Tongue (tissue), 2 donors: Measurements from ENCODE around the gene LSR. TPM values are rescaled to one million over a fixed set of nuclear protein-coding genes. Genes with fewer than 3 reads are reported as not detected.
A peak's percentile ranks its signal among the peaks of the same experiment; 100 is the strongest.

Experiments
- DNase-seq: peaks from one replicate; pipeline ENCODE4 v3.0.0-alpha.2; 2015
- total RNA-seq: library from RNA; depleted of rRNA; stranded (reverse); fragments of >200 nt; gene quantifications from one replicate; pipeline ENCODE4 v1.2.3, GENCODE V29; 2014

Gene LSR
- total RNA-seq, 1 donor from 2014 or later, result 26.5 TPM

GRCh38 chr19:35247526-35248309, 1.1 kb upstream of the LSR start:
- DNase-seq, result peak; percentile 50

GRCh38 chr19:35249146-35249847, 495 bp downstream of the LSR start:
- no peak for DNase-seq

DNA sequence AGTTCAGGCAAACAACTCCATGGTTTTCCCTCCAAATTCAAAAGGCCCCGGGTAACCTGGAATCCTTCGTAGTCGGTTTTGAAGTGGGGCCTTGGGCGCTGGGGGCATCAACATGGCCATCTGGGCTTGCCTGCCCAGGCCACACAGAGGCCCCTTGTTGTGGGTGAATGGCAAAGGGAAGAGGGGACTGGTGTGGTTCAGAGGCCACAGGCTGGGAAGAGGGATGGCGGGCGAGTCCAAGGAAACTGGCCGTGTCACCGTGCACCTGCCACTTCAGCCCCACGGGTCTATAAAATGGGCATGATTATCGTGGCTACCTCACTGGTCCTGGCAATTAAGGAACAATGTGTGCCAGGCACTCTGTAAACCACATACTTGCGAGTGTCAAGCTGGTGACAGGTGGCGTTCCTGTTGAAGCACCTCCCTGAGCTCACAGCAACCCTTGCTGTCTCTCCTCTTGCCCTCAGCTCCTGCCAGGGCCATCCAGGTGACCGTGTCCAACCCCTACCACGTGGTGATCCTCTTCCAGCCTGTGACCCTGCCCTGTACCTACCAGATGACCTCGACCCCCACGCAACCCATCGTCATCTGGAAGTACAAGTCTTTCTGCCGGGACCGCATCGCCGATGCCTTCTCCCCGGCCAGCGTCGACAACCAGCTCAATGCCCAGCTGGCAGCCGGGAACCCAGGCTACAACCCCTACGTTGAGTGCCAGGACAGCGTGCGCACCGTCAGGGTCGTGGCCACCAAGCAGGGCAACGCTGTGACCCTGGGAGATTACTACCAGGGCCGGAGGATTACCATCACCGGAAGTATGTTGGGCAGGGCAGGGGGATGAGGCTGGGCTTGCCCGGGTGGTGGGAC, 1.3 kb downstream of the LSR start:
- no peak for DNase-seq

- DNase-seq, result no peak
Observed at GRCh38 chr19:35251456-35251855, 2.7 kb downstream of the LSR start.

DNA sequence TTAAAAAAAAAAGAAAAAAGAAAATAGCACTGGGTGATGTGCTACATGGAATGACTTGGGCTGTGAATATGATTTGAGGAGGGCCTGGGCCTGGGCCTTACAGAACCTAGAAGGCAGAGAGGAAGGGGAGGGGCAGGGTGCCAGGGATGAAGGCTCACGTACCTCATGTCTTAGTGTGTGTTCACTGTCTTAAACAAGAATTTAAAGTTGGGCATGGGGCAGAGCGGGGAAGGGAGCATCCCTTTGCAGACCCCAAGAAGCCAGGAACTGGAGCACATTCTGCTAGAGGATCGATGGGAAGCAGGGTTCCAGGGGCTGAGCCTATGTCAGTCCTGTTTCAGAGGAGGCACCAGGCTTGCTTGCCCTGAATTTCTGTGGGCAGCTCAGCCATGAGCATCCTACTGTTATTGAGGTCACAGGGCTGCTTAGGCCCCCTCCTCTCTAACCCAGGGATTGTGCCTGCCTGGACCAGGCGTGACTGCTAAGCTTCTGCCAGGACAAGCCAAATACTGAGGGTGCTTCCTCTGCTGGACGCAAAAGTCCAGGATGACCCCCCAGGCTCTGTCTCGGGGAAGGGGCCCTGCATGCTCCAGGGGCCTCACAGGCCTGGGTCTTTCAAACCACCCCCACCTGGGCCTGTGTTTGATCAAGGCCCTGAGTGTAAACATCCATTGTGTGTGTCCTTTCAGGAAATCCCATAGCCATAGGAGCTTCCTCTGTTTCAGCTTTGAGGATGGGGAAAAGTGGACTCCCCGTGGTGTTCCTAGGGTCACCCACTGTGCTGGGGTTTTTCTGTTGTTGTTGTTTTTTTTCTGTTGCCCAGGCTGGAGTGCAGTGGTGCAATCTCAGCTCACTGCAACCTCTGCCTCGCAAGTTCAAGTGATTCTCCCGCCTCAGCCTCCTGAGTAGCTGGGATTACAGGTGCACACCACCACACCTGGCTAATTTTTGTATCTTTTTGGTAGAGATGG, 4.8 kb downstream of the LSR start:
- DNase-seq, result no peak

- DNase-seq, result no peak
Observed at GRCh38 chr19:35254341-35255297, 5.8 kb downstream of the LSR start.

- DNase-seq, result no peak
Observed at GRCh38 chr19:35256566-35256965, 7.8 kb downstream of the LSR start.

DNA sequence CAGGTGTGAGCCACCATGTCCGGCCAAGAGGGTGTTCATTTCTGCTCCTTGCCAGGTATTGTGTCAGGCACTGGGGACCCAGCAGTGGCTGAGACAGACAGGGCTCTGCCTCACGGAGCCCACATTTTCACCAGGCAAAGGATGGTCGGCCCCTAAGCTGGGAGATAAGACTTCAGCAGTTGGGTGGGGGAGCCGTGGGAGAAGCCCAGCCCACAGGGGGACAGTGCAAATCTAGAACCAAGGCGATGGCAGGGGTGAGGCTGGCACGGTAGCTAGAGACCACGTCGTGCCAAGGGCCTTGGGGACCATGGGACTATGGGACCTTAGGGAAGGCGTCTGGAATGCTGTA, 8.3 kb downstream of the LSR start:
- no peak for DNase-seq

DNA sequence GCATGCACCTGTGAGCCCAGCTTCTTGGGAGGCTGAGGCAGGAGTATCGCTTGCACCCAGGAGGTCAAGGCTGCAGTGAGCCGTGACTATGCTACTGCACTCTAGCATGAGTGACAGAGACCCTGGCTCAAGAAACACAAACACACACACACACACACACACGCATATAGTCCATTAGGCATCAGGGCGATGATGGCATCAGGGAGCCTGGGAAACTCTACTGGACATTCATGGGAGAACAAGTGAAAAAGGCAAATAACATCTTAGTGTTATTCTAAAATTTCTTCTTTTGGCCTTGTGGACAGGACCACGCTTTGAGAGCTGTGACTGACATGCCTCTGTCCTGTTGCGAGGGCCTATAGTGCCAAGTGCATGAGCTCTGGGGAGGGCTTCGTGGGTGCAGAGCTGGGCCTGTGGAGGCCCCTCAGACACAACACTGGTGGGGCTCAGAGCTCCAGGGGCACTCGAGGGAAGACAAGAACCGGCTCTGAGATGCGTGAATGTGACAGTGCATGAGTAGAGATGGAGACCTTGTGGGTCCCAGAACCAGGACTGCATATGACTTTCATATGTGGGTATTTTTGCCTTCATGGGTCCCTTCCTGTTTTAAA, 12.0 kb downstream of the LSR start:
- no peak for DNase-seq

GRCh38 chr19:35261356-35262100, 12.7 kb downstream of the LSR start:
- no peak for DNase-seq

GRCh38 chr19:35262101-35262761, 13.4 kb downstream of the LSR start:
- DNase-seq, result no peak

- DNase-seq, result no peak
Observed at GRCh38 chr19:35264268-35265125, 15.7 kb downstream of the LSR start.

- no peak for DNase-seq
Observed at GRCh38 chr19:35265126-35265899, 16.5 kb downstream of the LSR start.

DNA sequence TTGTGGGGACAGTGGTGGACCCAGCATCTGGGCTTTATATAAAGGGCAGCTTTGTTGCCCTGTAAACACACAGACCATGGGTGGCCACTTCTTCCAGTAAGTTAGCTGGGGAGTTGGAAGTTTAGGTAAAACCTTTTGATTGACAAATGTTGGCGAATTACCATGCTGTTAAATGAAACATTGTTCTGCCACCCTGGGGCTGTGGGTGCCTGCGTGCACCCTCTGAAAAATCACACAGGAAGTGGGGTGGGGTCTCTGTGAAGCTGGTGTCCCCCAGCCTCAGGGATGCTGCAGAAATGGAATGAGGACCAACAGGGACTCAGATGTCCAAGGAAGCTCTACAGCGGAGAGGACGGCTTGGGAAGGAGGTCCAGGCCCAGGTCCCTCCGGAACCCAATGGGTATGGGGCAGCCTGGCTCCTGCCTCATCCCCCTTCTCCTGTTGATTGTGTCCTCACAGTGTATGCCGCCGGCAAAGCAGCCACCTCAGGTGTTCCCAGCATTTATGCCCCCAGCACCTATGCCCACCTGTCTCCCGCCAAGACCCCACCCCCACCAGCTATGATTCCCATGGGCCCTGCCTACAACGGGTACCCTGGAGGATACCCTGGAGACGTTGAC, 17.2 kb downstream of the LSR start:
- no peak for DNase-seq

DNA sequence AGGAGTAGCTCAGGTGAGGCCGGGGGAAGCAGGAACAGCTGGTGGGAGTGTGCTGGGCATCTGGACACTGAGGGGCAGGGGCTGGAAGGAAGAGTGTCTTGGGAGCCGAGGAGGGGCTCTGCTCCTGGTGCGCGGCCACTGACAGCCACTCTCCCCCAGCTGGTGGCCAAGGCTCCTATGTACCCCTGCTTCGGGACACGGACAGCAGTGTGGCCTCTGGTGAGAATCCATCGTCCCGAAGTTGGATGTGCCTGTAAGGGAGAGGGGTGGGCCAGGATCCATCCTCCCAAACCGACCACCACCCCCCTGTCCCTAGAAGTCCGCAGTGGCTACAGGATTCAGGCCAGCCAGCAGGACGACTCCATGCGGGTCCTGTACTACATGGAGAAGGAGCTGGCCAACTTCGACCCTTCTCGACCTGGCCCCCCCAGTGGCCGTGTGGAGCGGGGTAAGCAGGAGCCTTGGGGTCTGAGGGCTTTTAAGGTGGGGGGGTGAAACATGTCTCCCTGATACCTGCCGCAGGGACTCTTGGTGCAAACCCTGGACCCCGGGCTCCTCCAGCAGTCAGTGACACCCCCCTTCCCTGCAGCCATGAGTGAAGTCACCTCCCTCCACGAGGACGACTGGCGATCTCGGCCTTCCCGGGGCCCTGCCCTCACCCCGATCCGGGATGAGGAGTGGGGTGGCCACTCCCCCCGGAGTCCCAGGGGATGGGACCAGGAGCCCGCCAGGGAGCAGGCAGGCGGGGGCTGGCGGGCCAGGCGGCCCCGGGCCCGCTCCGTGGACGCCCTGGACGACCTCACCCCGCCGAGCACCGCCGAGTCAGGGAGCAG, 17.9 kb downstream of the LSR start:
- DNase-seq, result no peak
